T-helper 1 cell (primary cell): ENCODE data around the gene PREPL.

ENCODE experiments used
- DNase-seq, 5 donors: peaks; one replicate each; pipeline ENCODE4 v3.0.0-alpha.2; 2012 to 2020

PREPL gene

GRCh38 chr2:44295113-44295512, 66.2 kb downstream of the PREPL start:
- DNase-seq, result no peak

GRCh38 chr2:44291281-44292248, 69.7 kb downstream of the PREPL start:
- DNase-seq, result no peak

GRCh38 chr2:44290261-44290660, 71.0 kb downstream of the PREPL start:
- no peak for DNase-seq

- no peak for DNase-seq
These were observed 74.2 kb downstream of the PREPL start for GRCh38 chr2:44286884-44287638.

GRCh38 chr2:44286119-44286883, 75.0 kb downstream of the PREPL start:
- DNase-seq, result no peak

- no peak for DNase-seq
These were observed 76.1 kb downstream of the PREPL start for GRCh38 chr2:44285174-44285573.

- no peak for DNase-seq
These were observed 78.1 kb downstream of the PREPL start for GRCh38 chr2:44283116-44283666.

GRCh38 chr2:44280869-44281268, 80.4 kb downstream of the PREPL start:
- no peak for DNase-seq

GRCh38 chr2:44277541-44277940, 83.8 kb downstream of the PREPL start:
- no peak for DNase-seq

GRCh38 chr2:44275927-44276303, 85.4 kb downstream of the PREPL start:
- DNase-seq, result no peak

GRCh38 chr2:44273596-44273995, 87.7 kb downstream of the PREPL start:
- DNase-seq, result no peak

GRCh38 chr2:44273076-44273475, 88.2 kb downstream of the PREPL start:
- DNase-seq, result no peak

- DNase-seq, result no peak
These were observed 90.0 kb downstream of the PREPL start for GRCh38 chr2:44271296-44271695.

- DNase-seq, result no peak
These were observed 91.5 kb downstream of the PREPL start for GRCh38 chr2:44269831-44270230.

GRCh38 chr2:44267796-44268648, 93.3 kb downstream of the PREPL start:
- no peak for DNase-seq
